PC-9 (cell line): ENCODE data around the gene BTN3A1. TPM values are rescaled to one million over a fixed set of nuclear protein-coding genes. Genes with fewer than 3 reads are reported as not detected.
"Not testable (repeated sequence)": the region's sequence is repeated elsewhere in the genome, so short reads cannot be mapped to it uniquely, and the experiment has no call there.

Experiments used
- BruUV-seq: library from RNA; stranded (reverse); fragments of 400-500 nt; replicated peaks from 2 replicates; lab custom pipeline; 2021; lab: Mats Ljungman, UMichigan
- CTCF ChIA-PET: fragments of 300-600 bp; sonication (Branson Sonifier 250); formaldehyde crosslinking; loops from one replicate; lab custom pipeline; 2022; ENCODE audit warnings: antibody characterized with exemption; lab: Charles Lee
- POLR2A ChIA-PET: fragments of 300-600 bp; sonication (Branson Sonifier 250); formaldehyde crosslinking; loops from one replicate; lab custom pipeline; 2022; ENCODE audit warnings: antibody characterized with exemption; ENCODE audit not compliant: unreplicated experiment; lab: Charles Lee
- DNase-seq, 2 experiments: peaks; one replicate each; pipeline versions ENCODE4 v3.0.0 to v3.0.0-alpha.2; 2015 to 2022; ENCODE audit warnings: mixed read lengths in 1 of 2
- H2AFZ ChIP-seq: fragments of 200-600 bp; sonication (generic); 2 replicates; pipeline ENCODE4 v1.8.1; 2017; ENCODE audit warnings: antibody characterized with exemption
- H3F3A ChIP-seq: fragments of 200-600 bp; sonication (generic); 2 replicates; pipeline ENCODE4 v1.8.1; 2017; ENCODE audit warnings: antibody characterized with exemption, mild to moderate bottlenecking, low read depth; ENCODE audit not compliant: insufficient read depth
- H3K27ac ChIP-seq: fragments of 200-600 bp; sonication (generic); 2 replicates; pipeline ENCODE4 v1.6.1; 2016; ENCODE audit warnings: mixed run types
- H3K27me3 ChIP-seq: fragments of 200-600 bp; sonication (generic); 2 replicates; pipeline ENCODE4 v1.6.1; 2016; ENCODE audit warnings: low read depth, mixed run types; ENCODE audit not compliant: insufficient read depth
- H3K36me3 ChIP-seq: fragments of 200-600 bp; sonication (generic); 2 replicates; pipeline ENCODE4 v1.6.1; 2016; ENCODE audit warnings: low read depth, mixed run types
- H3K4me1 ChIP-seq: fragments of 200-600 bp; sonication (generic); replicated peaks from 2 replicates; pipeline ENCODE4 v1.6.1; 2016; ENCODE audit warnings: mixed run types; ENCODE audit not compliant: insufficient read depth
- H3K4me2 ChIP-seq: fragments of 200-600 bp; sonication (generic); 2 replicates; pipeline ENCODE4 v1.6.1; 2017; ENCODE audit warnings: mixed run types
- H3K4me3 ChIP-seq: fragments of 200-600 bp; sonication (generic); 2 replicates; pipeline ENCODE4 v1.6.1; 2016; ENCODE audit warnings: mixed run types
- H3K79me2 ChIP-seq: fragments of 200-600 bp; sonication (generic); 2 replicates; pipeline ENCODE4 v1.6.1; 2017; ENCODE audit warnings: low read depth, mixed run types
- H3K9me2 ChIP-seq: fragments of 200-600 bp; sonication (generic); 2 replicates; pipeline ENCODE4 v1.8.1; 2017; ENCODE audit warnings: mild to moderate bottlenecking; ENCODE audit not compliant: insufficient read depth
- H3K9me3 ChIP-seq: fragments of 200-600 bp; sonication (generic); 2 replicates; pipeline ENCODE4 v1.8.1; 2016; ENCODE audit warnings: low read depth; ENCODE audit not compliant: insufficient read depth
- H4K20me1 ChIP-seq: fragments of 200-600 bp; sonication (generic); 2 replicates; pipeline ENCODE4 v1.8.1; 2017; ENCODE audit not compliant: insufficient read depth
- CTCF ChIP-seq: fragments of 200-600 bp; sonication (generic); conservative IDR thresholded peaks from 2 replicates; pipeline ENCODE4 v1.6.1; 2017; ENCODE audit warnings: mixed run types, antibody characterized with exemption, mild to moderate bottlenecking, moderate library complexity
- EZH2 ChIP-seq: fragments of 200-600 bp; sonication (generic); IDR thresholded peaks from 2 replicates; pipeline ENCODE4 v1.8.0; 2017; ENCODE audit warnings: antibody characterized with exemption, low read depth
- intact Hi-C: fragments of 100-400 bp; cut with micrococcal nuclease; formaldehyde crosslinking; loops from one replicate; pipeline ENCODE4 v1.10.0; 2022; ENCODE audit not compliant: unreplicated experiment
- total RNA-seq: library from RNA; stranded (reverse); gene quantifications from 2 replicates; pipeline ENCODE4 v1.2.3, GENCODE V29; 2021

Gene BTN3A1
- total RNA-seq, 1 experiment from 2014 or later: 28.3 TPM

GRCh38 chr6:26372308-26373144, 29.5 kb upstream of the BTN3A1 start:
- intact Hi-C loops: no loop called here
- no peaks in the 10 kb centered on the region for H3K9me2 ChIP-seq
- H3F3A ChIP-seq: no peaks in the 10 kb centered on the region
- no TSS peak for BruUV-seq
- no peak overlapping the region for H3K27ac ChIP-seq
- no peaks in the 10 kb centered on the region for H3K36me3 ChIP-seq
- no peaks in the 10 kb centered on the region for H3K27me3 ChIP-seq
- H3K4me3 ChIP-seq: no peak overlapping the region
- no peak overlapping the region for H3K4me2 ChIP-seq
- no peak overlapping the region for H2AFZ ChIP-seq
- no peaks in the 10 kb centered on the region for H3K9me3 ChIP-seq
- POLR2A ChIA-PET: no interaction called here
- no peak for DNase-seq
- H4K20me1 ChIP-seq: no peaks in the 10 kb centered on the region
- no peaks in the 10 kb centered on the region for H3K4me1 ChIP-seq
- H3K79me2 ChIP-seq: no peaks in the 10 kb centered on the region
- CTCF ChIA-PET: no interaction called here
- TF ChIP-seq EZH2 (no peak), CTCF (no peak)

- no peaks in the 10 kb centered on the region for H3K9me3 ChIP-seq
- no peaks in the 10 kb centered on the region for H3K4me1 ChIP-seq
- ChIA-PET CTCF (no interaction called here), POLR2A (no interaction called here)
- H3K27me3 ChIP-seq: no peaks in the 10 kb centered on the region
- no peaks in the 10 kb centered on the region for H3K79me2 ChIP-seq
- no peak overlapping the region for H2AFZ ChIP-seq
- H4K20me1 ChIP-seq: no peaks in the 10 kb centered on the region
- no peak overlapping the region for H3K4me2 ChIP-seq
- no peaks in the 10 kb centered on the region for H3K9me2 ChIP-seq
- no peaks in the 10 kb centered on the region for H3F3A ChIP-seq
- no peak overlapping the region for H3K27ac ChIP-seq
- intact Hi-C loops: no loop called here
- no peak for DNase-seq
- H3K36me3 ChIP-seq: no peaks in the 10 kb centered on the region
- no peak overlapping the region for H3K4me3 ChIP-seq
- no TSS peak for BruUV-seq
- no peak for TF ChIP-seq CTCF
- no peak for TF ChIP-seq EZH2
These were observed 26.8 kb upstream of the BTN3A1 start for GRCh38 chr6:26375270-26375669.

GRCh38 chr6:26377719-26378118, 24.4 kb upstream of the BTN3A1 start:
- Histone ChIP-seq H3K27ac (no peak overlapping the region), H3F3A (no peaks in the 10 kb centered on the region), H3K9me2 (no peaks in the 10 kb centered on the region), H3K79me2 (no peaks in the 10 kb centered on the region), H3K36me3 (no peaks in the 10 kb centered on the region), H3K4me1 (no peaks in the 10 kb centered on the region), H2AFZ (no peak overlapping the region), H3K4me2 (no peak overlapping the region), H3K4me3 (no peak overlapping the region), H3K9me3 (no peaks in the 10 kb centered on the region), H3K27me3 (no peaks in the 10 kb centered on the region), H4K20me1 (no peaks in the 10 kb centered on the region)
- CTCF ChIA-PET: no interaction called here
- intact Hi-C loops: no loop called here
- DNase-seq: no peak
- no TSS peak for BruUV-seq
- POLR2A ChIA-PET: no interaction called here
- TF ChIP-seq CTCF: no peak
- no peak for TF ChIP-seq EZH2

- H2AFZ ChIP-seq, BruUV-seq, H3F3A ChIP-seq, H3K9me2 ChIP-seq, H3K4me3 ChIP-seq, H3K36me3 ChIP-seq, H3K9me3 ChIP-seq, CTCF ChIA-PET, H3K4me2 ChIP-seq, H4K20me1 ChIP-seq, H3K27me3 ChIP-seq, H3K27ac ChIP-seq, H3K79me2 ChIP-seq, DNase-seq, POLR2A ChIA-PET, H3K4me1 ChIP-seq, intact Hi-C loops: not testable (repeated sequence)
These were observed 23.9 kb upstream of the BTN3A1 start for GRCh38 chr6:26378143-26378542.
